Cerebellar cortex (tissue), 1 donor: Measurements from ENCODE around the gene ZSCAN31.
"Not testable (repeated sequence)": the region's sequence is repeated elsewhere in the genome, so short reads cannot be mapped to it uniquely, and the experiment has no call there.

Experiments
- DNase-seq: peaks from one replicate; pipeline ENCODE4 v3.0.0-alpha.2; 2015; ENCODE audit warnings: low spot score

The ZSCAN31 gene

DNA sequence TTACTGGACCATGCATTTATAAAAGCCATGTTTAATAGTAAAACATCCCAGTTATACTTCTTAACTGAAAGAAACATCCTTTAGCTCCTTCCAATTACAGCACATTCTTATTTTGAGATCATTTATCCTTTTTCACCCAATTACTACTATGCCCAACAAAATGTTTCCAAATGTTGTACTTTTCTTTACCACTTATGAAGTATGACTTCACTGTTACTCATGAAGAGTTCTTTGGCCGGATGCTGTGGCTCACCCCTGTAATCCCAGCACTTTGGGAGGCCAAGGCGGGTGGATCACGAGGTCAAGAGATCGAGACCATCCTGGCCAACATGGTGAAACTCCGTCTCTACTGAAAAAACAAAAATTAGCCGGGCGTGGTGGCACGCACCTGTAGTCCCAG is 18.1 kb downstream of the ZSCAN31 start:
- DNase-seq: not testable (repeated sequence)

DNA sequence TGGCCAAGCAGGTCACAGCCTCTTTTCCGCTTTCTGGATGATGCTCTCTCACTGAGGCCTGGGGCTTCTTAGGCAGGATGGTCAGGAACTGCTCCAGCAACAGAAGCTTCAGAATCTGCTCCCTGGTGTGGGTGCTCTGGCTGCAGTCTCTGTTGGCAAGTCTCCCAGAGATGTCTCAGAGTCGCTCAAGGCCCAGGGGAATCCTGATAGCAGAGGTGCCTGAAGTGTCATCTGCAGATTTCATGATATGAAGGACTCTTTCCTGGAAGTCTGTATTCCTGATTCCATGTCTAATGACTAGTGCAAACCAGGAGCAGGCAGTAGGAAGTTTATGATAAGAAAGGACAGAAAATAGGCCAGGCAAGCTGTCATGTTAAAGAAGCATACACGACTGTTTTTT is 20.3 kb downstream of the ZSCAN31 start:
- no peak for DNase-seq

DNA sequence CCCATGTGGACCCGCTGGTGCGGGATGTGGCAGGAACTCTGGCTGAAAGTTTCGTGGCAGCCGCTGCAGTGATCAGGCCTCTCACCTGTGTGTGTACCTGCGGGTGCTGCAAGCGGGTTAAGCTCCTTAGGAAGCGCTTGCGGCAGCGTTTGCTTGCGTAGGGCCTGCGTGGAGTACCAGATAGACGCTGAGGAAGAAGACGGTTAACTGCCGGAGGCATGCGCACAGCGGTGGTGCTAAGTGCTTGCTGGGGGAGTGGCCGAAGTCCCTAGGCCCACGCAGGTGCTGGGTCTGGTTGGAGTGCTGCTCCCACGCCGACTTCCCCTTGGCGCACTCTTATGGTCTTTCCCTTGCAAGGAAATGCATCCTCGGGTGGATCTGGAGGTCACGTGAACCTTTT is 23.0 kb downstream of the ZSCAN31 start:
- DNase-seq: no peak

DNA sequence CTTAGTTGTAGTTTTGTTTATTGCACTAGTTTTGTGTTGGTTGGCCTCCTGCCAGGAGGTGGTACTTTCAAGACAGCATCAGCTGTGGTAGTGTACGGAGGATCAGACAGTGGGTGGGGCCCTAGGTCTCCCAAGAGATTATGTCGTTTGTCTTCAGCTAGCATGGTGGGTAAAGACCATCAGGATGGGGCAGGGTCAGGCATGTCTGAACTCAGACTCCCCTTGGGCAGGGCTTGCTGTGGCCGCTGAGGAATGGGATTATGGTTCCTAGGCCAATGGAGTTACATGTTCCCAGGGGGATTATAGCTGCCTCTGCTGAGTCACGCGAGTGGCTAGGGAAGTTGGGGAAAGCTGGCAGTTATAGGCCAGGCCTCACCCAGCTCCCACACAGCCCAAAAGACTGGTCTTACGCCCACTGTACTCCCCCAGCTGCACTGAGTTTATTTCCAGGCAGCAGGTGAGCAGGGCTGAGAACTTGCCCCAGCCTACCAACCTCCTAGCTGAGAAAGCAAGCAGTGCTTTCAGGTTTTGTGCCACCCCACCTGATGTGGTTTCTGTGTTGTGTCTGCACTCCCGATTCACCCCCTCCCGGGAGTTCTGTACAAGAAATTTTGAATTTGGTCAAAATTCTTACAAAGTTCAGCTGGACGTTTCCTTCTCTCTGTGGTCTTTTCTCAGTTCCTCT is 24.7 kb downstream of the ZSCAN31 start:
- DNase-seq: no peak

DNA sequence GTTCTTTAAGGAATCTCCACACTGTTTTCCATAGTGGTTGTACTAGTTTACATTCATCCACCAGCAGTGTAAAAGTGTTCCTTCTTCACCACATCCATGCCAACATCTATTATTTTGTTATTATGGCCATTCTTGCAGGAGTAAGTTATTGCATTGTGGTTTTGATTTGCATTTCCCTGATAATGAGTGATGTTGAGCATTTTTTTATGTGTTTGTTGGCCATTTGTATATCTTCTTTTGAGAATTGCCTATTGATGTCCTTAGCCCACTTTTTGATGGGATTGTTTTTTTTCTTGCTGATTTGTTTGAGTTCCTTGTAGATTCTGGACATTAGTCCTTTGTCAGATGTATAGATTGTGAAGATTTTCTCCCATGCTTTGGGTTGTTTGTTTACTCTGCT is 29.6 kb downstream of the ZSCAN31 start:
- DNase-seq: not testable (repeated sequence)

DNA sequence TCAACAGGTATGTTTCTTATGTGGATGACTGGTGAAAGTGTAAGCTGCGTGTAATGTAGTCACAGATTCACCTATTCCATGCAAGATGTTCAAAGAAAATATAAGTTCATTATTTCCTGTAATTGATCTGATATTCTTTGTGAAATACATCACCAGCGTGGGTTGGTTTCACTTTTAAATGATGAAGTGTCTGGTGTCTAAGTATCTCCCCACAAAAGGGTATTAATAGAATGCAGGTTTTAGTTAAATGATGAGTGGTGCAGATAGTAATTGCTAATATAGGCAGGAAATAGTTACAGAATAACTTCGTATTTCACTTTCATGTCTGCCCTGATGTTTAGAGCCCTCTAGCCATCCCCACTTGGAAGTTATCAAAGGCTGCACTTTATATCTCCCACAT is 32.4 kb downstream of the ZSCAN31 start:
- DNase-seq: no peak

DNA sequence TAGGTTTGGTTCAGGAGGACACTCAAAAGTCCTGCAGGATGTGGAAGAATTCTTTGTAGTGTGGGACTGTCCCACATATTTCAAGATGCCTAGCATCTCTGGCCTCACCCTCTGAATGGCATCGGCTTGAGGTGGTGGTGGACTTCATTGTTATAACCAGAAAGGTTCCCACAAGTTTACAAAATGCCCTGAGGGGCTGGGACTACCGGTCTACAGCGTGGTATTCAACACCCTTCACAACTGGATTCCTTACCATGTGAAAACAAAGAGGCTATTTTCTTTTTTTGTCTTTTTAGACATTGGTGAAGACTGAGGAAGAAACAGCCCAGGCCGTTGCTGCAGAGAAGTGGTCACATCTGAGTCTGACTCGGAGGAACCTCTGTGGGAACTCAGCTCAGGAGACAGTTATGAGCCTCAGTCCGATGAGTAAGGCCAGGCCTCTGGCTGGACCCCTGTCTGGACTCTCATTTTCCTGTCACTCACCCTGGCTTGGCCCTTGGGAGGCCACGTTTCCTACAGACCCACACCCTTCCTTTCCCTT is 39.4 kb downstream of the ZSCAN31 start:
- DNase-seq: no peak

DNA sequence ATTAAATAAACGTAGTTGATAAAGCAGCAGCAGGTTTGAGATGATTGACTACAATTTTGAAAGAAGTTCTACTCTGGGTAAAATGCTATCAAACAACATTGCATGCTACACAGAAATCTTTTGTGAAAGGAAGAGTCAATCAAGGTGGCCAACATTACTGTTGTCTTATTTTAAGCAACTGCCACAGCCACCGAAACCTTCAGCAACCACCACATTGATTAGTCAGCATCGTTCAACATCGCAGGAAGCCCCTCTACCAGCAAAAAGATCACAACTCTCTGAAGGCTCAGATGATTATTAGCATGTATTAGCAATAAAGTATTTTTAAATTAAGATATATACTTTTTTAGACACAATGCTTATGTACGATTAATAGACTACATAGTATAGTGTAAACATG is 40.6 kb downstream of the ZSCAN31 start:
- no peak for DNase-seq

DNA sequence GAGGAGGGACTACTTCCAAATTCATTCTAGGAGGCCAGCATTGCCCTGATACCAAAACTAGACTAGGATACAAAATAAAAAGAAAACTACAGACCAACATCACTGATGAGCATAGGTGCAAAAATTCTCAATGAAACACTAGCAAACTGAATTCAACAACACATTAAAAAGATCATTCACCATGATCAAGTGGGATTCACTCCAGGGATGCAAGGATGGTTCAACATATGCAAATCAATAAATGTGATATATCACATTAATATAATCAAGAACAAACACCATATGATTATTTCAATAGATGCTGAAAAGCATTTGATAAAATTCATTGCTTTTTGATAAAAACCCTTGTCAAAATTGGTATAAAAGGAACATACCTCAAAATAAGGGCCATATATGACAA is 44.4 kb downstream of the ZSCAN31 start:
- DNase-seq: no peak

DNA sequence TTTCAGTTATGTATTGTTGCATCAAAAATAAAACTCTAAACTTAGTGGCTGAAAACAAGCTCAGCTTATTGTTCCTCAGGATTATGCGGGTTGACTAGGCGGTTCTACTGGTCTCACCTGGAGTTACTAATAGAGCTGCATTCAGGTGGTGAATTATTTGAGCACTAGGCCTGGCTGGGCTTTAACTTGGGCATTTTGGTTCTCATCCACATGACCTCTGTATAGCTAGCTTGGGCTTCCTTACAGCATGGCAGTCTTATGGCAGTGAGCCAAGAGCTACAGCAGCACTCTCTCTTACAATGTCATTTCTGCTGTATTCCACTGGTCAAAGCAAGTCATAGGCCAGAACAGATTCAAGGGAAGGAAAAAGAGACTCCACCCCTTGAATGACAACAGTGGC is 53.0 kb downstream of the ZSCAN31 start:
- no peak for DNase-seq

DNA sequence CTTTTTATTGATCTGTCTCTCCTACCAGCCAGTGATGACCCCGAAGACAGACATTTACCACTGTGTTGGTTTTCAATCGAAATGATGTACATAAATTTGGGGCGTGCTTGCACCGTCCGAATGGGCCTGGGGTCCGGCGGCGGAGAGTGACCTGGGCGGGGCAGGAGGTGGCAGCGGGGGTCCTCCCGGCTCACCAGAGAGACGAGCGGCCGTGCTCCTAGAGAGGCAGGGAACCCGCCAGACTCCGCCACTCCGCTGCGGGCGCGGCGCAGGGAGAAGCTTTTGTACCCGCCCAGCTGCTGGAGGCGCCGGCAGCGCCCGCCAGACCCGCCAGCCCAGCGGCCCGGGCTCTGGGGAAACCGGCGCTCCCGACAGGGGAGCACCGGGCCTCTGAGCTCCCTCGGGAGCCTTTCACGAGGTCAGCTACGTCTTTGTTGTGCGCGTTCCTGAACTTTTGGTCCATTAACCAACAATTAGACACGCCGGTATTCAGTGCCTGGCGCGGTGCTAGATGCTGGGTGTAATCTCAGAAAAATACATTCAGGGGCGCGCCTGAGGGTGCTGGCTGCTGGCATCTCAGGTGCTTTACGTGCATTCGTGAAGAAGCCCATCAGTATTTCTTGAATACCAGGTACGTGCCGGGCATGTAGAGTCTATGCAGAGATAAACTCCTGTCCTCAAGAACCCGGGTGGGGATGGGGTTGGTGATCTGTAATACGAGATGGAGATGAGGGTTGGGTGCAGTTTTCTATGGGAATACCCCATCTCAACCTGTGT is 54.5 kb downstream of the ZSCAN31 start, which contains the start of gene PGBD1:
PGBD1 (plus strand) TSS at position 285 of the 777 bp plus-strand sequence. CDS start 2,242 bp downstream, outside the sequence.
- peak; percentile 78 for DNase-seq

DNA sequence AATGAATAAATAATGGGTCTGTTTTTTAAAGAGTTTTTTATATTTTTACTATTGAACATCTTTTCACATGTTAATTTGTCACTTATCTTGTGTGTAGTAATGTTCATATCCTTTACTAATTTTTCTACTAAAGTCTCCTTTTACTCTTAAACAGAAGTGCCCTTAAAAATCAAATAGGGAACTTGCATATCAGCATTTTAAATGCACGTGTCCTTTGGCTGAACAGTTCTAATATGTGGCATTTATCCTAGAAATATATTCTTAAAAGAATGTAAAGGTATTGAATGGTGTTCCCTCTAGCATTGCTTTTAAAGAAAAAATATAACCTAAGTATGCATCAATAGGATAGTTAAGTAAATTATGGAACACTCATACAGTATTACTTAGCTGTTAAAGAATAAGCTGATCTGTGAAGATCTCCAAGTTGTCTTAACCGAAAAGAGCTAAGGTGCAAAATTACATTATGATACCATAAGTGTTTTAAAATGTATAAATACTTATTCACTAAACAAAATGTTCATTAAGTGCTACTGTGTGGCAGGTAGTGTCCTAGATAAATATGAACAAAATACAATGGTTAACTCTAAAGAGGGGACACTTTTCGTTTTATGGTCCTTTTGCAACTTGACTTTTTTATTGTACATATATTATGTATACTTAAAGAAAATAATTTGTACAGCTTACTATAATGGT is 55.2 kb downstream of the ZSCAN31 start:
- DNase-seq: peak; percentile 8

DNA sequence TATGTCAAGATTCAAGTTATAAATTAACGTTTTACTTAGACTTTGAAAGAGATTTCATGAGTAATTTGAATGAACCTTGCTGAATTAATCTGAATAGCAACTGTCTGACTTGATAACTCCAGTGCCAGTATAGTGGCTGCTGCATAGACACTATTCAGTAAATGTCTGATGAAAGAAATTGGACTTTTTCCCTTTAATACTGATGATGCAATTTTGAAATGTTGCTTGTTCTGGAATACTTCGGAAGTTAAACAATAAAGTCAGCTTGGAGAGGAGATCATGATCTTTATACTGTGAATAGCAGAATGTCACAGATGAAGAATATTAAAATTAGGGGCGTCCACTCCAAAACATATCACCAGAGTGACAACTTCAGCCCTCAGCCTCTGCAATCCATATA is 58.2 kb downstream of the ZSCAN31 start:
- DNase-seq: no peak

DNA sequence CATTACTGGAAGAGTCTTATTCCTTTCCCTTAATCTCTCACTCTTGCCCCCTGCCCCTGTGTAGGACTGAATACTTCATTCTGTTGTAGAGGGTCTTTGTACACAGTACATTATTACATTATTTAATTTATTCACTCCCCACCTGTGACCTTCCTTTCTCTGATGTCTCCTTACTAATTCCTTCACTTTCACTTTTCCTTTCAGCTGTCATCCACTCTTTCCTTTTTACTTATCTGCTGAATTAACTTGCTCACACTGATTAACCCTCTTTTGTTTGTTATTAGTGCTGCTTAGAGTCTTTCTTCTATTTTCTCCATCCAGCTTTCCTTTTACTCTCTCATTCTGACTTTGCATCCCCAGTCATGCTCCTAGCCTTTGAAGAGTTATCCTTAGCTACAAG is 61.1 kb downstream of the ZSCAN31 start:
- DNase-seq: no peak
